ENCODE data around the gene EBPL.
A peak's percentile ranks its signal among the peaks of the same experiment; 100 is the strongest.
"Not testable (repeated sequence)": the region's sequence is repeated elsewhere in the genome, so short reads cannot be mapped to it uniquely, and the experiment has no call there.

Gene EBPL

DNA sequence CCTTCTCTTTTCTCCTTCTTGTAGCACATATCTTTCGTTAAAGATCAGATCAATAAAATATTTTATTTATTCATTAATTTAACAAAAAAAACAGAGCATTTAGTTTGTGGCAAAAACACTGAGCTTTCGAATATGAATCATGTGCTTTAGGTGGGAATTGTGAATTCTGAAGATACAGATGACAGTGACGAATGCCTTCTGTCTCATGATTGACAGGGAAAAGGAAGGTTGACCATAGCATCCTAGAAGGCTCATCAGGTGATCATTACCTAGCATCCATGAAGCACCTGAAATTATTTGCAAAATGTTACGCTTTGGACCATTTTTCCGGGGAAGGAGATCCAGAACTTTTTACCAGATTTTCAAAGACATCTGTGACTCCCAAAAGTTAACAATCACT lies 59.1 kb downstream of the EBPL start:
- no peak for DNase-seq

DNA sequence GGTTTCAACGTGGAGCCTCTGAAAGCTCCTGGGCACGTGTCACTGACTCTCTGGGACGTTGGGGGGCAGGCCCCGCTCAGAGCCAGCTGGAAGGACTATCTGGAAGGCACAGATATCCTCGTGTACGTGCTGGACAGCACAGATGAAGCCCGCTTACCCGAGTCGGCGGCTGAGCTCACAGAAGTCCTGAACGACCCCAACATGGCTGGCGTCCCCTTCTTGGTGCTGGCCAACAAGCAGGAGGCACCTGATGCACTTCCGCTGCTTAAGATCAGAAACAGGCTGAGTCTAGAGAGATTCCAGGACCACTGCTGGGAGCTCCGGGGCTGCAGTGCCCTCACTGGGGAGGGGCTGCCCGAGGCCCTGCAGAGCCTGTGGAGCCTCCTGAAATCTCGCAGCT lies 60.7 kb downstream of the EBPL start:
- DNase-seq: no peak

DNA sequence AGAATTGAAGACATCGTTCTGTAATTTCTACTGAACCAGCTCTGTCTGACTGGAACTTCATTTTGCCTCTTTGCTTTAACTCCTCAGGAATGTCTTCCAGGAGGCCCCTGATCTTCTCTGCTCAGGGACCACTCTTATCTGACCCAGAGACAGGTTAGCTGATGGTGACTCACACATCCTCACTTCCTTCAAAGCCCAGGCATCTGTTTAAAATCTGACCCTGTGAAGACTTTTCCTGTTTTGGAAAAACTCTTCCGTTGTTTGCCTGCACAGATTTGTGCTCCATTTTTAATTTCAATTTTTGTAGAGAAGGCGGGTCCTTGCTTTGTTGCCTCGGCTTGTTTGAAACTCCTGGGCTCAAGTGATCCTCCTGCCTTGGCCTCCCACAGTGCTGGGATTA lies 61.3 kb downstream of the EBPL start:
- no peak for DNase-seq

DNA sequence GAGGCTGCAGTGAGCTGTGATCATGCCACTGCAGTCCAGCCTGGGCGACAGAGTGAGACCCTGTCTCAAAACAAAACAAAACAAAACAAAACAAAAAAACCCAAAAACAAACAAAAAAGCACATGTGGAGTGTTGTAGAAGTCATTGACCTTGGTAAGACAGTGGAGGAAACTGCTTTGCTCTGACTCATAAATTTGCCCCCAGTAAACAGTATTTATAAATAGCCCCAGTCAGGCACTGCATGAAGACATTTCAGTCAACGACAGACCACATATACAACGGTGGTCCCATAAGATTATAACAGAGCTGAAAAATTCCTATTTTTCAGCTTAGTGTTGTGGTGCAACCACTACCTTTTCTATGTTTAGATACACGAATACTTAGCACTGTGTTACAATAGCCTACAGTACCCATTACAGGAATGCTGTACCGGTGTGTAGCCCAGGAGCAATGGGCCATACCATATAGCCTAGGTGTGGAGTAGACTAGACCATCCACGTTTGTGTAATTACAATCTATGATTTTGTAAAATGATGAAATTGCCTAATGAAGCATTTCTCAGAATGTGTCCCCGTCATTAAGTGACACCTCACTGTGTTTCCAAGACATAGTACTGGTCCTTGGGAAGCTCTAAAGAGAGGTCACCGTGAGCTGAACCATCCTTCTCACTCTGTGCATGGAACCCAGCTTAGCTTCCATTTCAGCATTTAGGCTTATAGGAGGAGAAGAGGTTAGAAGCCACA lies 61.9 kb downstream of the EBPL start:
- DNase-seq: no peak

DNA sequence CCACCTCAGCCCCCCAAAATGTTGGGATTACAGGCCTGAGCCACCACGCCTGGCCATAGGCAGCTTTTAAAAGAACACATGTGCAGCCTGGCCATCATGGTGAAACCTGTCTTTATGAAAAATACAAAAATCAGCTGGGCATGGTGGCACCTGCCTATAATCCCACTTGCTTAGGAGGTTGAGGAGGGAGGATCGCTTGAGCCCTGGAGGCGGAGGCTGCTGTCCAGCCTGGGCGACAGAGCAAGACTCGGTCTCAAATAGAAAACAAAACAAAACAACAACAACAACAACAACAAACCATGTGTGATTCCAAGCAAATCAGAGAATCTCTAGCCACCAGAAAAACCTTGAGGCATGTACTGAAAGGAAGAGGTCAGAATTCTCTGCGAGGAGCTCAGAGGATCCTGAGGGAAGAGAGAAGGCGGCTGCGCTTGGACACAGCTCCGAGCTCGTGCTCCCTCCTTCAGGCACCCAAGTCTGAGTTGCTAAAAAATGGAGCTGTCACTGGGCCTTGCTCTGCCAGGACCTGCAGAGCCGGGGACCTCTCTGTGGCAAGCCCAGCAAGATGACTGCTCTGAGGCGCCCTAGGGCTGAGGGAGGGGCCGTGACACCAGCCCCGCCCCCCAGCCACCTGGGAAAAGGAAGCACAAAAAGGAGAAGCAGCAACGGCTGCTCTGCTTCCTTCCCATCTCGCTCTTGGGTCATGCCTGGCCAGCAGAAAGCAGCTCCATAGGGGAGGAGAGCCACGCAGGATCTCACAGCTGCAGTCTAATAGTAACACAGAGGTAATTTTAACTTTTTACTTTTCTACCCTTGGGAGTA lies 63.2 kb downstream of the EBPL start, which contains the start of gene ARL11:
Gene ARL11 (plus strand): TSS at position 677 of the 822 bp plus-strand sequence. CDS start 1,941 bp downstream, outside the sequence.
- DNase-seq: peak; percentile 6

DNA sequence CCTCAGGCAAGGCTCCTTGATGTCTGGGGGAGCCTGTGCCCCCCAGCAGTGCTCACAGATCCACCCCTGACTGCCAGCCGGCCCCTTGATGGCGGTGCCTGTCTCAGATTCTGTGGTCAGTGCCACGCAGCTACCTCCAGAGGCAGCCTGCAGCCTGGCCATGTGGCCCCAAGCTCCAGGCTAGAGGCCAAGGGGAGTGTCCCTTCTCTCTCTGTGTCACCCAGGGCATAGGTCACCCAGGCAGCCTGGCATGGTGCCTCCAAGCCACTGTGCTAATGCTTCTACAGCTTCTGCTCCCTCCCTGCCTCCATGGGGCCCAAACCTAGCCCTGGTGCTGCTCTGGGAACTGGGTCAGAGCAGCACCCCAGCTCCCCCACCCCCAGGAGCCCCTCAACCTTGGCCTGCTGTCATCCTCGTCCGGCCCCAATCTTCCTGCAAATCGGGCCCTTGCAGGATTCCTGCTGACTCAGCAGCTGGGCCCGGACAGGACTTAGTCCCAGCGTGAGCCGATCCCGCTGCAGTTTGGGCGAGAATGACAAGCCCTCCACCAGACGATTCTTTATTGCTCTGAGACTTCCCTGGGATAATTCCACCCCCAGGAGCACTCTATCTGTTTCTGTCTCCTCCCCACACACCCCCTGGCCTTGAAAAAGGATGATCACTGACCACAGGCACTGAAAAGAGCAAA lies 65.8 kb downstream of the EBPL start:
- no peak for DNase-seq

DNA sequence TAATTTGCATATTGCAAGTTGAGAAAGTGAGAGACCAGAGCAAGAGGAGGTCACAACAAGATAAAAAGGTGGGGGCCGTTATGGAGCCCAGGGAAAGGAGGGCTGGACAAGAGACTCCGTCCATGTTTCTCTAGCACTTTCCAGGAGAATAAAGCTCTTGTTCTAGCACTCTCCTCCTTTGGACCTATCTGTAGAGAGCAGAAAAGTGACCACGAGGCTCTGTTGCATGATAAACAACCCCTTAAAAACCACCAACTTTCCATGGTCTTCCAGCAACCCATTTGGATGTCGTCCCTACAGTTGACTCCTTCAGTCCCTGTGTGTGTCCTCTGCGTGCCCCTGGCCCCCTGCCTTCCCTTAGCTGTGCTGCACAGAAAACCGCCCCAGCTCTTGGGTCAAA lies 67.1 kb downstream of the EBPL start:
- DNase-seq: no peak

DNA sequence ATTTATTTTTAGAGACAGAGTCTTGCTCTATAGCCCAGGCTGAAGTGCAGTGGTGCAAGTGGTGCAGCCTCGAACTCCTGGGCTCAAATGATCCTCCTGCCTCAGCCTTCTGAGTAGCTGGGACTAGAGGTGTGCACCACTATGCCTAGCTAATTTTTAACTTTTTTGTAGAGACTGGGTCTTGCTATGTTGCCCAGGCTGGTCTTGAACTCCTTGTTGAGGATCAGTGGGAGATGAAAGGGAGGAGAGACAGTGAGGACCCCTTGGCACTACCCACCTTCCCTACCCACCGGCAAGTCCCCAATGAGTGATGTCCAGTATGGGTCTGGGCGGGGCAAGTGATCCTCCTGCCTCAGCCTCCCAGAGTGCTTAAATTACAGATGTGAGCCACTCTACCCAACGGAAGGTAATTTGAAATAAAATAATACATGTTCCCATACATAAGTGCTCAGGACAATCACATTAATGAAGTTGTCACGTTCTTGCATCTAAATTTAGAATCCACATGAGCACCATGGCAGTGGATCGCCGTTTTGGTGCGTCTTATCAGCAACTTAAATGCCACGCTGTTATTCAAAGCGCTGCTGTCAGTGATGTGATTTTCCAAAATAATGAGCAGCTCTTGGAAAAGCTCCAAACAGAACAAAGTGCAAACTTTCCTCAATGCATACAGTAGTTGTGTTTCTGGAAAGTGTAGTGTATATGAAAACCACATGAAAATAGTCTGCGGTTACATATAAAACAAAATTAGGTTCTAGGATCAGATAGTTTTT lies 68.9 kb downstream of the EBPL start:
- DNase-seq: no peak

DNA sequence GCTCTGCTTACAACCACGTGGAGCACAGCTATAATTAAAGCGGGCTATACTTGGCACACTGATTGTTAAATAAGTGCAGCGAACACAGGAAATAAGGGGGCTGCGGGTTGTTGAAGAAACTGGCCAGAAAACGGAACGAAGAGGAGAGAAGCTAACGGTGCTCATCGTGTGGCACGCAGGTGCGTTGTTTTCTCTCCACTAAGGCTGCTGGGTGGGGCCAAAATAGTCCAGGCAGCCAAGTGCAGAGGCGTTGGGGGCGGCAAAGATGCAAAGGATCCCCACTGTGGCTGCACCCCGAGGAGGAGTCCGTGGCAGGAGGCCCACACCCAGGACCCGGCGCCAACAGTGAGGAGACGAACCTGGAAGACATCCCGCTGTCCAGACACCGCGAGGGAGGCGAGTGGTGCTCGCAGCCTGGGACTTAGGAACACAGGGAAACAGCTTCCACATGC lies 71.1 kb downstream of the EBPL start:
- no peak for DNase-seq

DNA sequence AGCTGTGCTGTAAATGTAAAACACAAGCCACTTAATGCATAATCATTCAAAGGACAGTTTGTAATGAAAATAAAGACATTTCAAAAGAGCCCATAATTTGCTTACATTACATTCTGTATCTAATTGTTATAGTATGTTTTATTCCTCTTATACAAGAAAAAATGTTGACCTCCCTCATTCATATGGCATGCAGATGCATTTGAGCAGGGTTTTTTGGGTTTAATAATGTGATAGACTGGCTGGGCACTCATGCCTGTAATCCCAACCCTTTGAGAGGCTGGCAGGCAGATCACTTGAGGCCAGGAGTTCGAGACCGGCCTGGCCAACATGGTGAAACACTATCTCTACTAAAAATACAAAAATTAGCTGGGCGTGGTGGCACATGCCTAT lies 74.6 kb downstream of the EBPL start:
- DNase-seq: no peak

DNA sequence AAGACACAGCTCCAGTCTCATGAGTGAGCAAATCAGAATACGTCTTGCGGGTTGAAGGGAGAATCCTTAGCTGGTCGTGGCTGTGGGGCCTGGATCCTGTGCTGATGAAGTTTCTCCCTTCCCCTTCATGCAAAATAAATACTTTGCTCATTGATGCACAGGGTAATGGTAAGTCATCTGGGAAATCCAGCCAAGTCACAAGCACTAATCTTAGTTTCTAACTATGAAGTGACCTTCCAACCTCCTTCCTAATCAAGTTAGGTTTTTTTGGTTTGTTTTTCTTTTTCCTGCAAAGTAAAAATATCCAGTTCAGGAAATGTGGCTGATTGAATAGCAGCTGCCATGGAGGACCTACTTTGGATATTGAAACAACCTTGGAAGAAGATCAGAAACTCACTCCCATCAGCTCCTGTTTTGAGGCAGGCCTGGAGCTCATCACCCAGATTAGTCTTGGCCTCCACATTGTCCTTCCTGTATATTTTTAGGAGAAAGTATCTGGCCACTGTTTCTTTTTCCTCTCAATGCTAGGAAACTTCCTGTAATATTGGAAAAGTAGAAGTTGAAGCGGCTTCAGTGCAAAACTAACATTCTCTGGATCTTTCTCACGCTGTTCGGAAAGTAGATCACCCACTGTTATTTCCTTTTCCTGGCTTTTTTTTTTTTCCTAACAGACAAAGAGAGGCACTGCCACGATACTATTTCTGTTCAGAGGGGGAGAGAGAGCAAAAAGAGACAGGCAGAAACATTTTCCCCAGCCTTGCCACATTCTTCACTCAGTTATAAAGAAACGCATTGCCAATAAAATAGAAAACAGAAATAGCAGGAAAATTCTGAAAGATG lies 75.2 kb downstream of the EBPL start:
- DNase-seq: no peak

DNA sequence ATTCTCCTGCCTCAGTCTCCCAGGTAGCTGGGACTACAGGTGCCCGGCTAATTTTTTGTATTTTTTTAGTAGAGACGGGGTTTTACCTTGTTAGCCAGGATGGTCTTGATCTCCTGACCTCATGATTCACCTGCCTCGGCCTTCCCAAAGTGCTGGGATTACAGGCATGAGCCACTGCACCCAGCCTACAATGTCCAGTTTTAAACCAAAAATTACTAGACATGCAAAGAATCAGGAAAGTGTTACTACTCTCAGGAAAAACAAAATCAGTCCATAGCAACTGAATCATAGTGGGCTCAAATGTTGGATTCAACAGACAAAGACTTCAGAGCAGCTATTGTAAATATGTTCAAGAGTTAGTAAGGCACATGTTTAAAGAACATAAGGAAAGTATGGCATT lies 79.2 kb downstream of the EBPL start:
- not testable (repeated sequence) for DNase-seq
